ENCODE results near the gene ACOXL. TPM values are rescaled to one million over a fixed set of nuclear protein-coding genes. Genes with fewer than 3 reads are reported as not detected.

ACOXL gene
- total and polyA plus RNA-seq, 9 of the 15 experiments (the other 6 are each of a cell fraction or from before 2014, with no cell fraction given): 0.31 to 0.56 TPM; not detected in 7

DNA sequence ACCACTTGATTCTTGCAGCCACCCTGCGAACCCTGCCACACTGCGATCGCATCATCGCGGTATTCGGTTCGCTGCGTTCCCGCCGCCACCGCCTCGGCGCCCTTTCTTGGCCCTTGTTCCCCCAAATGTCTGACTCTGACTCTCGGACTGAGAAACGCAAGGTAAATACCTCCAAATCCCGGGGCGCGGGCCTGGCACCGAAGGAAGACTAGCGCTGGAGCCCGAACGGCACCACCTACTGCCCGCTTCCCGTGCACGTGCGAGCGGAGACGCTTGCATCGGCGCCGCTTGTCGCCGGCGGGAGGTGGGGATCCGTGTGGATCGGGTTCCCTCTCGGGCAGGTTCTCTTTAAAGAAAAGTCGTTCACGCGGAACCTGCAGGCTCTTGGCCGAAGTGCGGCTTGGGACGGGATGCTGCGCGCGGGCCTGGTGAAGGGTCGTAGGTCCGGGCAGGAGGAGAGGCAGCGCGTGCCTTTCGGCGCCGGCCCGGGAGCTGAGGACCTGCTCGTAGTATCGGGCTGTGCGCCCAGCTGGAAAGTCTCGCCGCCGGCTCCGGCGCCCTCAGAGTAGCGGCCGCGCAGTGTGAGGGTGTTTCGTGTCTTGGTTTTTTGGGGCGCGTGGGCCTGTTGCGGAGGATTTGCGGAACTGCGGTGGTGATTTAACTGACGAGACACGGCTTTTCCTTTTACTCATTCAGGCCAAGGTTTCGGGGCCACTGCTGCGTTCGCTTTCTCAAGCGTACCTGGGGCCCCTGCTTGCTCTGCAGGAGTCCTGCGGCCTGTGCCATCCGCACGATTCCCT is 388.9 kb downstream of the ACOXL start:
- WGBS (ENCODE audit: insufficient coverage, low coverage, missing lambda C conversion rate): 1% methylated on average over 70 of the region's 80 CpGs
- peaks cover 4 to 40% of the 10 kb centered on the region in 2 experiments; a peak in 4 of 5 replicates for H3K4me1 ChIP-seq (replicated peaks in 1 of 2; ENCODE audit: control insufficient read depth in 2 of 2, insufficient read depth in 2 of 2, low read length in 2 of 2)
- TF ChIP-seq ZSCAN32 (CRISPR knock-in tag; IDR thresholded peaks at IDR 0.05) (no peak), ZFX (CRISPR knock-in tag; IDR thresholded peaks at IDR 0.05) (peak; percentile 6), HEY1 (CRISPR knock-in tag; IDR thresholded peaks at IDR 0.05; ENCODE audit: borderline replicate concordance) (no peak), RBM17 (IDR thresholded peaks at IDR 0.05; ENCODE audit: borderline replicate concordance, low read depth, low read length) (no peak), ZNF384 (IDR thresholded peaks at IDR 0.05; ENCODE audit: low read depth, low read length) (no peak), CBX5 (IDR thresholded peaks at IDR 0.05; ENCODE audit: borderline replicate concordance, low read depth) (no peak), ZNF79 (CRISPR knock-in tag; IDR thresholded peaks at IDR 0.05; ENCODE audit: low read depth) (no peak; the same call in 1 of the 2 replicates), U2AF1 (optimal IDR thresholded peaks at IDR 0.05; ENCODE audit: low read depth, low read length) (peak; percentile 43), SMAD2 (IDR thresholded peaks at IDR 0.05; ENCODE audit: low read depth, low read length) (no peak), MTA2 (IDR thresholded peaks at IDR 0.05; ENCODE audit: low read depth) (no peak), ZNF431 (CRISPR knock-in tag; IDR thresholded peaks at IDR 0.05) (no peak), CBFA2T3 (IDR thresholded peaks at IDR 0.05) (no peak), HLTF (IDR thresholded peaks at IDR 0.05) (no peak), GTF2F1 (IDR thresholded peaks at IDR 0.05; ENCODE audit: low read depth, low read length) (no peak), BMI1 (IDR thresholded peaks at IDR 0.05; ENCODE audit: low read length) (no peak), LARP7 (IDR thresholded peaks at IDR 0.05) (no peak), RBBP5 (IDR thresholded peaks at IDR 0.05; ENCODE audit: borderline replicate concordance, insufficient read depth, low read length, poor library complexity, severe bottlenecking) (peak; percentile 82)
- TF ChIP-seq, protein P1, sequence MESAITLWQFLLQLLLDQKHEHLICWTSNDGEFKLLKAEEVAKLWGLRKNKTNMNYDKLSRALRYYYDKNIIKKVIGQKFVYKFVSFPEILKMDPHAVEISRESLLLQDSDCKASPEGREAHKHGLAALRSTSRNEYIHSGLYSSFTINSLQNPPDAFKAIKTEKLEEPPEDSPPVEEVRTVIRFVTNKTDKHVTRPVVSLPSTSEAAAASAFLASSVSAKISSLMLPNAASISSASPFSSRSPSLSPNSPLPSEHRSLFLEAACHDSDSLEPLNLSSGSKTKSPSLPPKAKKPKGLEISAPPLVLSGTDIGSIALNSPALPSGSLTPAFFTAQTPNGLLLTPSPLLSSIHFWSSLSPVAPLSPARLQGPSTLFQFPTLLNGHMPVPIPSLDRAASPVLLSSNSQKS (CRISPR knock-in tag; IDR thresholded peaks at IDR 0.05): no peak
- TF ChIP-seq, protein P2, sequence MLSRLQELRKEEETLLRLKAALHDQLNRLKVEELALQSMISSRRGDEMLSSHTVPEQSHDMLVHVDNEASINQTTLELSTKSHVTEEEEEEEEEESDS (CRISPR knock-in tag; IDR thresholded peaks at IDR 0.05): no peak
- TF ChIP-seq, protein P3, sequence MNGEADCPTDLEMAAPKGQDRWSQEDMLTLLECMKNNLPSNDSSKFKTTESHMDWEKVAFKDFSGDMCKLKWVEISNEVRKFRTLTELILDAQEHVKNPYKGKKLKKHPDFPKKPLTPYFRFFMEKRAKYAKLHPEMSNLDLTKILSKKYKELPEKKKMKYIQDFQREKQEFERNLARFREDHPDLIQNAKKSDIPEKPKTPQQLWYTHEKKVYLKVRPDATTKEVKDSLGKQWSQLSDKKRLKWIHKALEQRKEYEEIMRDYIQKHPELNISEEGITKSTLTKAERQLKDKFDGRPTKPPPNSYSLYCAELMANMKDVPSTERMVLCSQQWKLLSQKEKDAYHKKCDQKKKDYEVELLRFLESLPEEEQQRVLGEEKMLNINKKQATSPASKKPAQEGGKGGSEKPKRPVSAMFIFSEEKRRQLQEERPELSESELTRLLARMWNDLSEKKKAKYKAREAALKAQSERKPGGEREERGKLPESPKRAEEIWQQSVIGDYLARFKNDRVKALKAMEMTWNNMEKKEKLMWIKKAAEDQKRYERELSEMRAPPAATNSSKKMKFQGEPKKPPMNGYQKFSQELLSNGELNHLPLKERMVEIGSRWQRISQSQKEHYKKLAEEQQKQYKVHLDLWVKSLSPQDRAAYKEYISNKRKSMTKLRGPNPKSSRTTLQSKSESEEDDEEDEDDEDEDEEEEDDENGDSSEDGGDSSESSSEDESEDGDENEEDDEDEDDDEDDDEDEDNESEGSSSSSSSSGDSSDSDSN (IDR thresholded peaks at IDR 0.05; ENCODE audit: borderline replicate concordance in 1 of 2, low read depth in 2 of 2, low read length in 2 of 2): peak; percentile 38 to 81; a peak in 2 of 4 replicates

More for the DNA sequence above, 388.9 kb downstream of the ACOXL start:
- DNase-seq (ENCODE audit: extremely low read depth in 1 of 4, low spot score in 3 of 4) (peak; percentile 46 to 57 (median 49)), ATAC-seq (peak; percentile 24), FAIRE-seq (peak; percentile 58)
- peak overlapping the region; percentile 86 for H3K4me2 ChIP-seq (ENCODE audit: insufficient read depth, low read length)
- peak overlapping the region; percentile 81 for H3K27ac ChIP-seq (ENCODE audit: extremely low read depth, low read depth, low read length)
- in situ Hi-C loops (cut with MboI): no loop called here
- H3K9me1 ChIP-seq (ENCODE audit: control insufficient read depth, insufficient read depth, low read length): no peaks in the 10 kb centered on the region
- H3K4me3 ChIP-seq: peak overlapping the region; percentile 62
- H3K36me3 ChIP-seq (ENCODE audit: control insufficient read depth, insufficient read depth, low read length): peaks cover 26% of the 10 kb centered on the region
- no peaks in the 10 kb centered on the region for H3K27me3 ChIP-seq (ENCODE audit: control insufficient read depth in 2 of 2, insufficient read depth in 2 of 2, low read length in 2 of 2)
- H3K9me3 ChIP-seq (replicated peaks; ENCODE audit: control insufficient read depth, insufficient read depth, low read depth, low read length): no peaks in the 10 kb centered on the region
- CTCF ChIA-PET (ENCODE audit: low intra/inter-chr PET ratio): no interaction called here
- peaks cover 49% of the 10 kb centered on the region for H3K79me2 ChIP-seq (ENCODE audit: control insufficient read depth, insufficient read depth, low read length)
- TSS peak; percentile 39 for BruUV-seq (replicated peaks)
- POLR2A ChIA-PET: interaction anchor here (0.6 to 1.6 kb wide), 14 partner anchors 8 to 579 kb away, joined by 3 to 7 read pairs (median 4); no protein-coding TSS in a partner anchor
- H4K20me1 ChIP-seq (replicated peaks; ENCODE audit: control insufficient read depth, insufficient read depth, low read length): peaks cover 10% of the 10 kb centered on the region
- intact Hi-C loops (cut with micrococcal nuclease): no loop called here
- peak overlapping the region; percentile 74 for H2AFZ ChIP-seq (ENCODE audit: low read depth, low read length)
- peak overlapping the region; percentile 62 to 97 for H3K9ac ChIP-seq (ENCODE audit: insufficient read depth in 1 of 2, low read depth in 2 of 2, low read length in 2 of 2)

Measured in K562 (cell line).